Hematopoietic multipotent progenitor cell treated with erythropoietin and hydrocortisone succinate and interleukin-3 and kit ligand, for 8 days (in vitro differentiated cells): Measurements from ENCODE around the gene SIN3A.
"Not testable (repeated sequence)": the region's sequence is repeated elsewhere in the genome, so short reads cannot be mapped to it uniquely, and the experiment has no call there.

Experiments
- DNase-seq: peaks from one replicate; pipeline ENCODE4 v3.0.0-alpha.2; 2015

Gene SIN3A

GRCh38 chr15:75451674-75452363 is at the start of gene SIN3A:
Gene SIN3A (minus strand): TSS chr15:75451690. CDS start chr15:75430375, 21,315 bp downstream.
- DNase-seq = peak; percentile 100

GRCh38 chr15:75493732-75494131 is 42.2 kb upstream of the SIN3A start:
- DNase-seq = no peak

- DNase-seq = no peak
Measured at GRCh38 chr15:75483961-75484360, 32.5 kb upstream of the SIN3A start.

GRCh38 chr15:75483556-75483955 is 32.1 kb upstream of the SIN3A start:
- not testable (repeated sequence) for DNase-seq

- no peak for DNase-seq
Measured at GRCh38 chr15:75483106-75483505, 31.6 kb upstream of the SIN3A start.

GRCh38 chr15:75480463-75480862 is 29.0 kb upstream of the SIN3A start:
- DNase-seq = not testable (repeated sequence)

GRCh38 chr15:75479670-75480069 is 28.2 kb upstream of the SIN3A start:
- DNase-seq = no peak

- DNase-seq = not testable (repeated sequence)
Measured at GRCh38 chr15:75477094-75477493, 25.6 kb upstream of the SIN3A start.

GRCh38 chr15:75468913-75469598 is 17.6 kb upstream of the SIN3A start:
- no peak for DNase-seq

- DNase-seq = no peak
Measured at GRCh38 chr15:75460646-75461045, 9.2 kb upstream of the SIN3A start.

- DNase-seq = no peak
Measured at GRCh38 chr15:75459581-75459980, 8.1 kb upstream of the SIN3A start.

- DNase-seq = no peak
Measured at GRCh38 chr15:75456710-75457109, 5.2 kb upstream of the SIN3A start.

- DNase-seq = peak; percentile 60
Measured at GRCh38 chr15:75455982-75456531, 4.6 kb upstream of the SIN3A start.

- peak; percentile 87 for DNase-seq
Measured at GRCh38 chr15:75455424-75455981, 4.0 kb upstream of the SIN3A start.

- DNase-seq = peak; percentile 67
Measured at GRCh38 chr15:75454471-75455378, 3.2 kb upstream of the SIN3A start.

- DNase-seq = peak; percentile 100
Measured at GRCh38 chr15:75453703-75454470, 2.4 kb upstream of the SIN3A start.

GRCh38 chr15:75452865-75453702 is 1.6 kb upstream of the SIN3A start:
- peak; percentile 78 for DNase-seq

GRCh38 chr15:75452364-75452864 is 924 bp upstream of the SIN3A start:
- DNase-seq = peak; percentile 94

GRCh38 chr15:75451202-75451673 is 252 bp downstream of the SIN3A start:
- DNase-seq = no peak
